Fibroblast of the conjunctiva (primary cell): ENCODE results near the gene CRIP1.
A peak's percentile ranks its signal among the peaks of the same experiment; 100 is the strongest.

Experiments
- DNase-seq: peaks from one replicate; pipeline ENCODE4 v3.0.0-alpha.2; 2010; ENCODE audit warnings: low read depth

Gene CRIP1

DNA sequence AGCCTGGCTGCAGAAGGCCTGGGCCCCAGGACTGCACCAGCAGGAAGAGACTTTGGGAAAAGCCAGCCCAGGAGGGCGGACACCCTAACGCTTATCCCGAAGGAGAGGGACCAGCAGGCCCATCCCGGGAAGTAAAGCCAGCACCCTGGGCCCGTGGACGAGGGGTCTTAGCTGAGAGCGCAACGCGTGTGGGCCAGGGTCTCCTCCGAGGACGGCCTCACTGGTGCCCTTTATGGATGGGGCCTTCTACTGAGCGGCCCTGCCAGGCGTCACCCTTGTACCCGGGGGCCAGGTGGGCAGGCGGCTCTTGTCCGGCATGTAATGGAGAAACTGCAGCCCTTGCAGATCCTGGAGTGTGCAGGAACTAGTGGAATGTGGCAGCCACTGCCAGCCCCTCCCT lies 18.4 kb downstream of the CRIP1 start:
- no peak for DNase-seq

DNA sequence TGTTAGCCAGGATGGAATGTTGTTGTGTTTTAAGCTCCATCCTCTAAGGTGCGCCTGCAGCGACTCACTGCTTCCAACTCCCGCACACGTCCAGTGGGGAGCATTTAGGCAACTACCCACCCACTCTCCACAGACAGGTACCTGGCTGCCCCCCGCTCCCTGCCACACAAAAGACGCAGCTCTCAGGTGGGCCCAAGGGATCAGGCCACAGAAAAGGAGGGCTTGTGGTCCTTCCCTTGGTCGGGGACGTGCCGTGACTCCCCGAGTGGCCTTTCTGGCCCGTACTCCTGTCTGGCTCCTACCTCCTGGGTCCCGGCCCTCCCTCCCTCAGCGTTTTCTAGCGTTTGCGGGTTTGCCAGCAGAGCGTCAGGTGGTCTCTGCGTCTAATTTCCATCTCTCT lies 20.6 kb downstream of the CRIP1 start:
- DNase-seq = no peak

DNA sequence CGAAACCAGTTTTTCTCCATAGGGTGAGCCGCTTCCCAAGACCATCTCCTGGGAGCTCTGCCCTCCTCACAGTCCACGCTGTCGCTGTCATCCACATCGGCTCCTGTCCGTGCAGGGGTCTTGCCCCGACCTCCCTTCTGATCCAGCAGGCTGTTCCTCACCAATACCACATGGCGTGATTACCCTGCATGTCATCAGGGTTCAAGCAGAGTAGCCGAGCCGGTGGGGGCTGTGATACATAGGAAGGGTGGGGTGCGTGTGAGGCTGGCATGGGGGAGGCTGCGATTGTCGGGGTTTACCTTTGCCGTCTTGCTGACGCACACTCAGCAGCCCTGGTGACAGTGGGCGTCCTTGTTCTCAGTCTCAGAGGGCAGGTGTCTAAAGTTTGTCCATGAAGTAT lies 21.4 kb downstream of the CRIP1 start:
- DNase-seq = no peak

DNA sequence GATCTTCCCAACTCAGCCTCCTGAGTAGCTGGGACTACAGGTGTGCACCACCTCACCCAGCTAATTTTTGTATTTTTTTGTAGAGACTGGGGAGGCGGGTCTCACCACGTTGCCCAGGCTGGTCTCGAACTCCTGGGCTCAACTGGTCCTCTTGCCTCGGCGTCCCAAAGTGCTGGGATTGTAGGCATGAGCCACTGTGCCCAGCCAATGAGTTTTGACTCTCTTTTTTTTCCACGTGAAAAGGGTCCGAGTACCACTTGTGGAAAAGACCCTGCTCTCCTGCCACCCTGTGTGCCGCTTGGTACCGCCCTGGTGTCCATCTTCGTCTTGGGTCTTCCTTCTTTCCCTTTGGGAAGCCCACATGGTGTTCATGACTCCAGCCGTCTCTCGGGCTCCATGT lies 21.9 kb downstream of the CRIP1 start:
- no peak for DNase-seq

DNA sequence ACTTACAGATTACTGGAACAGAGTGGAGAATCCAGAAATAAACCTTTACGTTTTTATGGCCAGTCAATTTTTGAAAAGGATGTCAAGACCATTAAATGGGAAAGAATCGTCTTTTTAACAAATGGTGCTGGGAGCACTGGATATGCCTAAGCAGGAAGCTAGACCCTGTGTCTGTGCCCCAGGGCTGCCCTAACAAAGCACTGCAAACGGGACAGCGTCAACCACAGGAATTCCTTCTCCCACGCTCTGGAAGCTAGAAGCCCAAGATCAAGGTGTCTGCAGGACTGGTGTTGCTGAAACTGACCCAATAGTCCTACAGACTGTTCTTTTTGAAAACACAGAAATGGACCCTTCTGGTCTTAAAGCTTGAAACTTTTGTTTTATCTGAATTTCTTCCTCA lies 30.4 kb downstream of the CRIP1 start:
- DNase-seq = no peak

DNA sequence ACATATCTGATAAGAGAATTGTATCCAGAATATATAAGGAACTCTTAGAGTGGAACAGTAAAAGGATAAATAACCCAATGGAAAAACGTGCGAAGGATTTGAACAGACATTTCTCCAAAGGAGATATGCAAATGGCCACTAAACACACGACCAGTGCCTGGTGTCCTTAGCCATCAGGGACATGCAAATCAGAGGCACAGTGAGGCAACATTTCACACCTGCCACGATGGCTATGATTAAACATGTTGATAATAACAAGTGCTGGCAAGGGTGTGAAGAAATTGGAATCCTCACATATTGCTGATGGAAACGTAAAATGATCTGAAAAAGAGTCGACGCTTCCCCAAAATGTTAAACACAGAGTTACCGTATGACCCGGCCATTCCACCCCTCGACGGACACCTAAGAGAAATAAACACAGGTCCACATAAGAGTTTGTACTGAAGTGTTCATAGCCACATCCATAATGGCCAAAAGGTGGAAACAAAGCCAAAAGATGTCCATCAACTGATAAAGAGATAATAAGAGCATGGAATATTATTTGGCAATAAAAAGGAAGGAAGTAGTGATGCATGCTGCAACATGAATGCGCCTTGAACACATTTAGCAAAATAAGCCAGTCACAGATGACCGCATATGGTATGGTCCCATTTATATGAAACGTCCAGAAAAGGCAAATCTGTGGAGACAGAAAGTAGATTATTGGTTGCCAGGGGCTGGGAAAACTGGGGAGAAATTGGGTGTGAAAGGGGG lies 33.4 kb downstream of the CRIP1 start:
- no peak for DNase-seq

DNA sequence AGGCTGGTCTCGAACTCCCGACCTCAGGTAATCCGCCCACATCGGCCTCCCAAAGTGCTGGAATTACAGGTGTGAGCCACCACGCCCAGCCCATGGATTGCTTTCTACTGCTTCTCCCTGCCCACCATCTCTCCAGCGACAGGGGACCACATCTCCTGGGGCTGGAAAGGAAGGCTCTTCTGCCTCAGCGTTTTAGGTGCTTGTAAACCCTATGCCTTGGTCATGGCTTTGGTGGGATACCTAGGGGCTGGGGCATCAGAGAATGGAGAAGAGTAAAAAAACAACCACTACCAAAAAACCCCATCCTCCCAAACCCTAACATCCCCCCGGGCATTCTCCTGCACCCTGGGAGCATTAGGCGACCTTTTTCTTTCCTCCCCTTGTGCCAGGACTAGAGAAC lies 38.6 kb downstream of the CRIP1 start:
- DNase-seq = no peak

DNA sequence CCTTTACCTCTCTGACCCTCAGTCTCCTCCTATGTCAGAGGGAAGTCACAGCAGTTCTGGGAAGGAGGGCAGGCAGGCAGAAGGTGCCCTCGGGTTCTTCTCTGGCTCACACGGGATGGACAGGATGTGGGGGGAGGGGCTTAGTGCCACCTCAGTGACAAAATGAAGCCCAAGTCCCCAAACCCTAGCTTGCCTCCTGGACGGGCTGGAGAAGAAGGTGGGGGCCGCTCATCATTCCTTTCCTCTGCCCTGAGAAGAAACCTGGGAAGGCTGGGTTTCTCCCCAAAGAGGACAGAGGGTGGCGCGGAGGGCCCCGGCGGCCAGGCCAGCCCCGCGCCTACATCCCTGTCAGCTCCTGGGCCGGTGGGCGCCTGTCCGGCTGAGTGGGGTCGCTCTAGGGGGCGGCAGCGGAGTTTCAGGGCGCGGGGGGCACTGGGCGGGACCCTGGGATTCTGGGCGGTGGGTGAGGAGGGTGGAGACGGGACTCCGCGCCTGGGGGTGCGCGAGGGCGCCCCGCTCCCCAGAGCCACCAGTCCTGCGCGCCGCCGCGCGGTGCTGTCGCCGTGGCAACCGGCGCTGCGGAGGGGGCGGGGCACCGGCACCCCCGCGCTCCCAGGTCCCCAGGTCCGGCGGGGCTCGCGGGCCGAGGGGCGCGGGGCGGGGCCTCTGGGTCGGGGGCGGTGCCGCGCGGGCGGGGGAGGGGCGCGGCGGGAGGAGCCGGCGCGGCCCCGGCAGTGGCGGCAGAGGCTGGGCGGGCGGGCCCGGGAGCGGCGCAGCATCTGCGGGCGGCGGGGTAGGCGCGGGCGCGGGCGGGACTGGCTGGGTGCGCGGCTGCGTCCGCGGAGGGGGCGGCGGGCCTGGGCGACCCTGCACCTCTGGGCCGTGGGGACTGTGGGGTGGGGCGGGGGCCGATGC lies 39.4 kb downstream of the CRIP1 start, which contains the start of gene TMEM121:
TMEM121 (plus strand) TSS at position 723 of the 915 bp plus-strand sequence. CDS start 2,252 bp downstream, outside the sequence.
- no peak for DNase-seq

DNA sequence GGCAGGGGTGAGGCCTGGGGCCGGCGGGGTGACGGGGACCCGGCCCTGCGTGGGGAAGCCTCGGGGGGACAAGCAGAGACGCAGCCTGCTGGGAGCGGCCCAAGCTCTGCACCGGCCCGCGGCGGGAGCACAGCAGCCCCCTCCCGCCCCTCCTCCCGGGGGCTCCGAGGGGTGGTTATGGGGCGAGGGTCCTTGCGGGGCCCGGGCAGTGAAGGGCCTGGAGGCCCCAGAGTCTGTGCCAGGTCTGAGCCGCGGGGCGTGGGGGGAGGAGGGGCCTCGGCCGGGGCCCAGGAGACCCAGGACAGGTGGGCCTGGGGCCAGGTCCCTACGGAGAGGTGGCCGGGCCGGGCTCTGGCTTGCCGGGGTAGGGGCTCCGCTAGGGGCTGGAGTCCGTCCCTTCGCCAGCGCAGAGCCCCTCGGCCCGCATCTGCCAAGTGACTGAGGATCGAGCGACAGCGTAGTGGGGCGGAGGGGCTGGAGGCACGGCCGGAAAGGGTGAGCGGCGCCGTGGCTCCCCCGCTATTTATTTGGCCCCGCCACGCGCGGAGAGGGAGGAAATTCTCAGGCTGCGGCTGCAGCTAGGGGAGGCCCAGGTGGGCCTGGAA lies 40.2 kb downstream of the CRIP1 start:
- DNase-seq = no peak

DNA sequence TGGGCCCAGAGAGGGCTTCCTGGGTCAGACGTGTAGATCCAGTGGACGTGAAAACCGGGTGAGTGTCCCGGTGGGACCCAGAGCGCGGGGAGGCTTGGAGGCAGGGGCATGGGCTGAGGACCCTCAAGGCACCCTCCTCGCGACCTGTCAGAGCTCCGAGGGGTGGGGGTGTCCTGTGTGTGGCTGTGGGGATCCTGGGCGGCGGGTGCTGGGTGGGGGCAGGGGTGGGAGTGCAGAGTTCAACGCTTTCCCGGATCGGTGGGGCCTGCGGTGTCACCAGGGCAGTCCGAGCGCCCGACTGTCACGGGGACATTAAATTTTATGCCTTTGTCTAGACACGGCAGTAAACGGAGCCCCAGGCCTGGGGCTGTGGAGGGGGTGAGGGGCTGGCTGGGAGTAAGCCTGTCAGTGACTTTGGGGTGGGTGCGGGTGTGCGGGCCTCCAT lies 40.7 kb downstream of the CRIP1 start:
- DNase-seq = no peak

DNA sequence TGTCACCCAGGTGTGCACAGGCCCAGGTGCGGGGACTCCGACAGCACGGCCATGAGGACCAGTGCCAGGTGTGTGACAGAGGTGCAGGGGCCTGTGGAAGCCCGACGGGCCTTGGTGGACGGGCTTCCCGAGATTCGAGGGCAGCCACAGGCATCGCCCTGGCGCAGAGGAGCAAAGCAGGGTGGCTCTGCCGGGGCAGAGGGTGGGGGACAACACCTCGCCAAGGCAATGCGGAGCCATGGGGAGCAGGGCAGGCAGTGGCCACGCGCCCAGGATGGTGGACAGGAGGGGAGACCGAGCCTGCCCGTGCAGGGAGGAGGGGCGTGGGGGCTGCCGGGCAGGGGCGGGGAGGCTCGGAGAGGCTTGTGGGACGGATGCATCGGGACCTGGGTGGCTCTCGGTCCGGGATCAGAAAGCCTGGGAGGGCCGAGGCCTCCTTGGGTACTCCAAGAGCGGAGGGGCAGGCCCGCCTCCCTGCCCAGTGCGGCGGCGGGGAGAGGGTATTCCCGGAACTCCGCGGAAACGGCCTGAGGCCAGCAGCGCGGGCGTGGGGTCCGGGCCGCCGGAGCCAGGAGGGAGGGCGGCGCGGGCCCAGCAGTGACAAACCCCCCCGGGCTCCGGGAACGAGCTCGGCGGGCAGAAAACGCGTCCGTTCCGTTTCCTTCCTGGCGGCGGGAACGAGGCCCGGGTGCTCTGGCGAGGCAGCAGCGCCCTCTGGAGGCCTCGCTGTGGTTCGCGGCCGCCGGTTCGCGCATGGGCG lies 41.3 kb downstream of the CRIP1 start:
- peak; percentile 23 for DNase-seq

DNA sequence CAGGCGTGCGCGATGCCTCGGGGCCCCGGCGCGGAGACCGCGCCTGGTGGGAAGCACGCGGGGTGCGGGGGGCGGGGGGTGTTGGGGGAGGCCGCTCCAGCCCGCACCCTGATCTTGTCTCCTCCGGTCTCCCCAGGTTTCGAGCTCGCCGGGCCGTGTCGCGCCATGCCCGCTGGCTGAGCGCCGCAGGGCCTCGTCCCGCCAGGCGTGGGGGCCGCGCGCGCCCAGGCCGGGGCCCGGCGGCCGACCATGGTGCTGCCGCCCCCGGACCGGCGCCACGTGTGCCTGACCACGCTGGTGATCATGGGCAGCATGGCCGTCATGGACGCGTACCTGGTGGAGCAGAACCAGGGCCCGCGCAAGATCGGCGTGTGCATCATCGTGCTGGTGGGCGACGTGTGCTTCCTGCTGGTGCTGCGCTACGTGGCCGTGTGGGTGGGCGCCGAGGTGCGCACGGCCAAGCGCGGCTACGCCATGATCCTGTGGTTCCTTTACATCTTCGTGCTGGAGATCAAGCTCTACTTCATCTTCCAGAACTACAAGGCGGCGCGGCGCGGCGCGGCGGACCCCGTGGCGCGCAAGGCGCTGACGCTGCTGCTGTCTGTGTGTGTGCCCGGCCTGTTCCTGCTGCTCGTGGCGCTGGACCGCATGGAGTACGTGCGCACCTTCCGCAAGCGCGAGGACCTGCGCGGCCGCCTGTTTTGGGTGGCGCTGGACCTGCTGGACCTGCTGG lies 42.1 kb downstream of the CRIP1 start:
- DNase-seq = no peak

DNA sequence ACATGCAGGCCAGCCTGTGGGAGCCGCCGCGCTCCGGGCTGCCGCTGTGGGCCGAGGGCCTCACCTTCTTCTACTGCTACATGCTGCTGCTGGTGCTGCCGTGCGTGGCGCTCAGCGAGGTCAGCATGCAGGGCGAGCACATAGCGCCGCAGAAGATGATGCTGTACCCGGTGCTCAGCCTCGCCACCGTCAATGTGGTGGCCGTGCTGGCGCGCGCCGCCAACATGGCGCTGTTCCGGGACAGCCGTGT lies 42.6 kb downstream of the CRIP1 start:
- DNase-seq = no peak

DNA sequence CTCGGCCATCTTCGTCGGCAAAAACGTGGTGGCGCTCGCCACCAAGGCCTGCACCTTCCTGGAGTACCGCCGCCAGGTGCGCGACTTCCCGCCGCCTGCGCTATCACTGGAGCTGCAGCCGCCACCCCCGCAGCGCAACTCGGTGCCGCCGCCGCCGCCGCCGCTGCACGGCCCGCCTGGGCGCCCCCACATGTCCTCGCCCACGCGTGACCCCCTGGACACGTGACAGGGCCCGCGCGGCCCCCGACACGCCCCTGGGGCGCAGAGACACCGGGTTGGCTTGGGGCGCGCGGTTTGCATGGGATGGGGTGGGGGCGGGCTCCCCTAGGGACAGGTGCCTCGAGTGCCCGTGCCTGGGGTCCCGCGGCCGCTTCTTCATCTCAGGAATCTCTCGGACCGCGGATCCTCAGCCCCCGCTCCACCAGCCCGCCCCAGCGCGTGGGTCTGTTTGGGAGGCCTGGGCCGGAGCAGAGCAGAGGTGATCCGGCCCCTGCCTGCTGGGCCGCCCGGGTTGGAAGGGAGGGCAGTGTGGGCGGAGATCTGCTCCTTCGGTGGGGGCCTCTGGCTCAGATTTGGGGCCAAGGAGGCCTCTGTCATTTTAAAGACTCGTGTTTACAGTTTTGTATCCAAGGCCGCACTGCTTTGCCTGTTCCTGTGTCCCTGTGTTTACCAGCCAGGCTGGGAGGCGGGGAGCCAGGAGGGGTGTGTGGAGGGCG lies 43.0 kb downstream of the CRIP1 start:
- DNase-seq = no peak

DNA sequence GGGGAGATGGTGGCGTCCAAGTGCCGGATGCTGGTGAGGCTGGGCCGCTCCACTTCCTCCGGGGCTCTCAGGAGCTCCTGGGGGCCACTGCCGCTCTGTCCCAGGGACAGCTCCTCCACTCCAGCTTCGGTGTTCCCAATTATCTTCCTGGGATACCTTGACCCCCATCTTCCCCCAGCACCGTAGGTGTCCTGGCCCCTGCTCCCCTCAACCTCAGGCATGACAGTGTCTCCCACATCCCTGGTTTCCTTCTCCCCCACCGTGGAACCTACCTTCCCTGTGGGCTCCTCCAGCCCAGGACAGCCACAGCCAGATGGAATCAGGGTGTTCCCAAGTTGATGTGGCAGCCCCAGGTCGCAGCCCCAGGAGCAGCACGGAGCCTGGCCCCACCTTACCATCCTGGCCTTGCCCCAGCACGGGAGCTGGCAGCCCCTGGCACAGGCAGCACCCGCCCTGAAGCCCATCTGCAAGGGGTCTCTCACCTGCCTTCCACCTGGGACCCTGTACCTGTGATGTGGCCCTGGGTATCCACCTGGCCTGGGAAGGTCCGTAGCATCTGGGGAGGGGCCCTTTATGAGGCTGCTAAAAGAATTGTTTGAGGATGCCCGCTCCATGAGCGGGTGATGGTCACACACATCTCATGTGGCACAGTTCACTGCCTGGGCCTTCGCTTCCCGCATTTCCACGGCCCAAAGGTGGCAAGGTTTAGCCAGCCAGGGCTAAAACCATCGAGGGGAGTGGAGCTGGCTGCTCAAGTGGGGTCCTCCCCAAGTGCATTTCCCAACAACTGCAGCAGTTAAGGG lies 43.8 kb downstream of the CRIP1 start:
- DNase-seq = no peak

DNA sequence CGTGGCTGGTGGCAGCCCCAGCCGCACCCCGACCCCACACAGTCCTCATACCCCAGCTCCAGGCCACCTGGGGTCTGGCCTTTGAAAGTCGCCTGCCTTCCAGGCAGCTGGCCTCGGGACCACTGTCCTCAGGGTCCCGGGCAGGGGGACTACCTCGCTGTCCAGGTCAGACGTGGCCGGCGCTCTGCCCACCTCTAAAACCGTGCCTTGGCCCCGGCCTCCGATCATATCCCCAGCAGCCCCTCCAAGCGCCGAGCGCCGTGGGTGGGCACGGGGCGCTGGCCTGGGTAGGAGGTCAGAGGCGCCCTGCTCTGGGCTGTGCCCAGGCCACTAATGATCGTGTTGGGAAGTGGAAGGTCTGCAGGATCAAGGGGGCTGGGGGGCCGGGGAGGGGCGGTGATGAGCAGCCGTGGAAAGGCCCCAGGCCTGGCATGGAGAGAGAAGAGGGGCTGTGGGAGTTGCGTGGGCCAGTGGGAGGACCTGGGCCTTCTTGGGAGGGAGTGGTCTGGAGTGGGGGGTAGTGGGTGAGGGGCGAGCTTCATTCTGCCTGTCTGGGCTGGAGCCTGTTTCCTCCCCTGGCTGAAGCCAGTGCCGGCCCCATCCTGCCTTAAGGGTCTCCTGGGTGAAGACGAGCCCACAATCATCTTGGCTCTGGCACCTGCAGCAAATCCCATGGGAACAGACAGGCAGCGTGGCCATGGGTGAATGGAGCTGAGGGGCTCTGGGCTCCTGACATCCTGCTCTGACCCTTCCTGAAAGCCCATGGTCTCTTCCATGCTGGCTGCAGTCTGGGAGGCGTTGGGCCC lies 44.6 kb downstream of the CRIP1 start:
- DNase-seq = no peak

DNA sequence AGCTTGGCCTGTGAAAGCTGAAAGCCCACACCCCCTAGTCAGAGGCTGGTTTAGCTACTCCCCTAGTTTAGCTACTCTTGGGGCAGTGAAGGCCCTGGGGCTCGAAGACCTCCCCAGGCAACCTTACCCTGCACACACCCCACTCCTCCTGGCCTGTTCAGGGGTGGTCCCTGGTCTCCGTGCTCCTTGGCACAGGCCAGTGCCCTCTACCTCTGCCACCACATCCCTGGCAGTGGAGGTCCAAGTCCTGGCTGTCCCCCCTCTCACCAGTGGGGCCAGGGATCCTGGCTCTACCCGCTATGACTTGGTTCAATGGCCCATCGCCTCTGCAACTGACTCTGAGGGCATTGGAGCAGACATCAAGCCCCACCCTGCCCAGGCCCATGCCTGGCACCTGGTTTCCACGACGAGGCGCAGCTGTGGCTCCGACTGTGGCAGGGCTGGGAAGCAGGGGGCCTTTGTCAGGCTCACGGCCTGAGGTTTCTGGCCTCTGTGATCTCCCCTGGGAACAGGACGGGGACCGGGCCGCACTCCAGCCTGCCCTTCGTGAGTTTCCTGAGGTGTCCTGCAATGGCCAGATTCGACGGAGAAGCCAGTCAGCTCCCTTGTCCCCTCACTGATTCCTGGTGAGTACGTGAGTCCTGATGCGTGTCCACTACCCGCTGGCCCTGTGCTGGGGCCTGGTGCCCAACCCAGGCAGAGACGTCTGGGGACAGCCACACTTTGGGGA lies 45.4 kb downstream of the CRIP1 start:
- DNase-seq = no peak

DNA sequence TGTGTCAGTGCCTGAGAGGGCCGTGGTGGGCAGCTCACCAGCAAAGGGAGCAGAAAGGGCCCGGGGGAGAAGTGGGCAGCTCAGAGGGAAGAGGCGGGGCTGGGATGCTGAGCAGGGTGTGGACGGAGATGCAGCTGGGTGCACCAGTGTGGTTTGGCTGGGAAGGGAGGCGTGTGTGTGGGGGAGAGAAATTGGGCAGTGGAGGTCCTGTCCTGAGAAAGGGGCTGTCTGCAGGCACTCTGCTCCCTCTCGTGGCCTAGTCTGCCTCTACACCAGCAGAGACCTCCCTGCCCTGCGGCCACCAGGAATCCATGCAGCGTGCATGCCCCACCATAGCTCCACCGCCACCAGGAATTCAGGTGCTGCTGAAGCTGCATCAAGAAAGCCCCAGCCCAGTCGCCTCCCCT lies 46.1 kb downstream of the CRIP1 start:
- no peak for DNase-seq

DNA sequence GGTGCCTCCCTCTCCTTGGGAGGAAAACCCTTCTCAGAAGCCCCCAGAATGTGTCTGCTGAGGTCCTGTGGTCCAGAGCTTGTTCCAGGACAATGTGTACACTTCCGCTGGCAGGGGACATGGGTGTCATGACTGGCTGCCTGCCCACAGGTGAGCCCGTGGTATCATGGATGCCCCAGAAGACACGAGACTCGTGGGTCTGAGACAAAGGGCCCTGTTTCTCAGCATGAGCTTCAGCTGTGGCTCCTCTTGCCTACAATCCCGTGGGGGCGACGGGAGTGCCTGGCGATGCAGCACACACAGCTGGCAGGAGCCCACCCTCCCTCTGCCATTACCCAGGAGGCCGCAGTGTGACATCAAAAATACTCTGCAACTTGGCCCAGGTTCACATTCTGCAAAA lies 46.7 kb downstream of the CRIP1 start:
- DNase-seq = no peak
